Measurements from ENCODE around the gene ZBTB32. TPM values are rescaled to one million over a fixed set of nuclear protein-coding genes. Genes with fewer than 3 reads are reported as not detected.

The ZBTB32 gene
- total RNA-seq, 1 experiment from 2014 or later: 0.13 TPM

- peaks cover 3 to 8% of the 10 kb centered on the region in 2 experiments; a peak in 1 of 4 replicates for H3K4me1 Mint-ChIP-seq
- no peaks in the 10 kb centered on the region for H3K79me2 ChIP-seq (ENCODE audit: insufficient read depth, low read length)
- no peaks in the 10 kb centered on the region for H3K9me3 ChIP-seq (ENCODE audit: control insufficient read depth, low read depth, low read length)
- H2BK12ac ChIP-seq (ENCODE audit: insufficient read length, low read depth, low read length): no peak overlapping the region
- no peaks in the 10 kb centered on the region for H3K36me3 Mint-ChIP-seq (ENCODE audit: insufficient read depth in 1 of 3, low read depth in 3 of 3)
- H3K56ac ChIP-seq (ENCODE audit: insufficient read length, low read depth, low read length): no peak overlapping the region
- H3K27ac Mint-ChIP-seq: no peak overlapping the region
- H4K5ac ChIP-seq (ENCODE audit: insufficient read length, low read depth, low read length): no peak overlapping the region
- no peak overlapping the region for H3T11ph ChIP-seq (ENCODE audit: low read length)
- no peaks in the 10 kb centered on the region for H3K27me3 ChIP-seq (ENCODE audit: insufficient read depth, low read length)
- no peak overlapping the region for H2BK15ac ChIP-seq (ENCODE audit: low read depth, low read length)
- no peak for TF ChIP-seq CTCF (conservative IDR thresholded peaks at IDR 0.05)
- DNase-seq: no peak
- H3K4me2 ChIP-seq (ENCODE audit: insufficient read depth, insufficient read length, low read length): no peak overlapping the region
- peaks cover 0 to 3% of the 10 kb centered on the region in 2 experiments; a peak in 3 of 5 replicates for H3K9me3 Mint-ChIP-seq
- H3K4me1 ChIP-seq (ENCODE audit: insufficient read depth, low read length): no peaks in the 10 kb centered on the region
- H3K79me1 ChIP-seq (ENCODE audit: insufficient read depth, low read depth, low read length, poor library complexity, severe bottlenecking): no peaks in the 10 kb centered on the region
- H4K20me1 ChIP-seq (ENCODE audit: control insufficient read depth, insufficient read depth, insufficient read length): no peaks in the 10 kb centered on the region
- H2AFZ ChIP-seq (ENCODE audit: low read length): no peak overlapping the region
- H4K91ac ChIP-seq (ENCODE audit: insufficient read length, low read depth, low read length): no peak overlapping the region
- no peak overlapping the region for H3K27ac ChIP-seq (ENCODE audit: insufficient read length, low read depth, low read length)
- WGBS (ENCODE audit: extremely low coverage, insufficient read length, low lambda C conversion rate): no CpG with 5 or more reads among the region's 11 CpGs
- H2AK5ac ChIP-seq (ENCODE audit: insufficient read length, low read length): no peak overlapping the region
- no peak overlapping the region for H2BK5ac ChIP-seq (ENCODE audit: insufficient read length, low read length)
- H3K27me3 Mint-ChIP-seq (ENCODE audit: low read depth): peaks cover 1% of the 10 kb centered on the region; the same call in 1 of the 2 replicates
- no peak overlapping the region for H3K23ac ChIP-seq (ENCODE audit: insufficient read length, low read depth, low read length)
- no peak overlapping the region for H2BK120ac ChIP-seq (ENCODE audit: low read depth, low read length, poor library complexity, severe bottlenecking)
- no peak overlapping the region for H3K14ac ChIP-seq (ENCODE audit: insufficient read depth, low read length)
- no peak overlapping the region for H4K8ac ChIP-seq (replicated peaks; ENCODE audit: insufficient read length, low read depth, low read length)
- no peaks in the 10 kb centered on the region for H3K23me2 ChIP-seq (ENCODE audit: insufficient read length, low read depth, low read length, poor library complexity, severe bottlenecking)
- H3K9ac ChIP-seq (ENCODE audit: extremely low read depth, insufficient read length, low read length): no peak overlapping the region
- no peak overlapping the region for H3K4ac ChIP-seq (ENCODE audit: low read depth, low read length)
- H3K4me3 Mint-ChIP-seq: no peak overlapping the region
- H3K18ac ChIP-seq (ENCODE audit: insufficient read length, low read depth, low read length): no peak overlapping the region
- no peak overlapping the region for H2BK20ac ChIP-seq (ENCODE audit: low read depth, low read length, poor library complexity, severe bottlenecking)
Measured at GRCh38 chr19:35692010-35692409, 12.3 kb upstream of the ZBTB32 start.

Measured in H9 (cell line).